H1 (cell line): ENCODE measurements around the gene MAPK4.

ENCODE experiments used
- ATF2 ChIP-seq: IDR thresholded peaks from 2 replicates; pipeline ENCODE4 v1.6.1; 2012; ENCODE audit warnings: low read length, inconsistent platforms
- CEBPB ChIP-seq: IDR thresholded peaks from 2 replicates; pipeline ENCODE4 v1.6.1; 2012; ENCODE audit warnings: low read depth, low read length
- CTCF ChIP-seq, 3 experiments: IDR thresholded peaks; 1 replicate in 2 of 3; 2 replicates in 1 of 3; pipeline versions ENCODE4 v1.5.1 to v1.6.1; 2011; ENCODE audit warnings: low read length in 3 of 3, mild to moderate bottlenecking in 3 of 3, inconsistent platforms in 2 of 3, low read depth in 1 of 3, moderate library complexity in 1 of 3; ENCODE audit not compliant: insufficient read depth in 1 of 3; ENCODE audit errors: control extremely low read depth in 1 of 3

- no peak for TF ChIP-seq CTCF (IDR thresholded peaks at IDR 0.05; ENCODE audit: control extremely low read depth in 1 of 3, insufficient read depth in 1 of 3, low read depth in 1 of 3, low read length in 3 of 3)
- TF ChIP-seq ATF2: no peak
- TF ChIP-seq CEBPB: no peak
Measured at GRCh38 chr18:50753311-50753710, 193.4 kb downstream of the MAPK4 start.
